GM19238 (cell line): ENCODE results near the gene SLC27A5.
A peak's percentile ranks its signal among the peaks of the same experiment; 100 is the strongest.
"Not testable (repeated sequence)": the region's sequence is repeated elsewhere in the genome, so short reads cannot be mapped to it uniquely, and the experiment has no call there.

ENCODE experiments used
- DNase-seq: peaks from one replicate; pipeline ENCODE4 v3.0.0; 2011; ENCODE audit warnings: low spot score; ENCODE audit not compliant: insufficient read length

SLC27A5 gene

DNA sequence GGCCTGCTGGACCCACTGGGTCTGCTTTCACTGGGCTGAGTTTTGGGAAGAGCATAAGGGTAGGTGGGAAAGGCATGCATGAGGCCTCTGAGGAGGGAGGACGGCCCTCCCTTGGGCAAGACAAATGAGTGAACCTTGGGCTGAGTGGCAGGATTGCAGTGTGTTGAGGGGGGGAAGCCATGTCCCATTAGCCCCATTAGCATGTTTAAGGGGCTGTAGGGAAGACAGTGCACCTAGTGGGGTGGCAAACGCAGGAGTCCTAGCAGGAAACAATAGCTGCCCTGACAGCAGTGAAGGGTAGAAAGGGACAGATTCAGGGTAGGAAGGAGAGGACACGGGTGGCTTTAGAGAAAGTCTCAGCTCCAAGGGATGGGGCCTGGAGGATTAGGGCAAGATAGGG, 10.9 kb upstream of the SLC27A5 start:
- DNase-seq: no peak

GRCh38 chr19:58521651-58522050, 9.9 kb upstream of the SLC27A5 start:
- no peak for DNase-seq

- DNase-seq: no peak
These were observed 8.4 kb upstream of the SLC27A5 start for GRCh38 chr19:58520257-58520599.

DNA sequence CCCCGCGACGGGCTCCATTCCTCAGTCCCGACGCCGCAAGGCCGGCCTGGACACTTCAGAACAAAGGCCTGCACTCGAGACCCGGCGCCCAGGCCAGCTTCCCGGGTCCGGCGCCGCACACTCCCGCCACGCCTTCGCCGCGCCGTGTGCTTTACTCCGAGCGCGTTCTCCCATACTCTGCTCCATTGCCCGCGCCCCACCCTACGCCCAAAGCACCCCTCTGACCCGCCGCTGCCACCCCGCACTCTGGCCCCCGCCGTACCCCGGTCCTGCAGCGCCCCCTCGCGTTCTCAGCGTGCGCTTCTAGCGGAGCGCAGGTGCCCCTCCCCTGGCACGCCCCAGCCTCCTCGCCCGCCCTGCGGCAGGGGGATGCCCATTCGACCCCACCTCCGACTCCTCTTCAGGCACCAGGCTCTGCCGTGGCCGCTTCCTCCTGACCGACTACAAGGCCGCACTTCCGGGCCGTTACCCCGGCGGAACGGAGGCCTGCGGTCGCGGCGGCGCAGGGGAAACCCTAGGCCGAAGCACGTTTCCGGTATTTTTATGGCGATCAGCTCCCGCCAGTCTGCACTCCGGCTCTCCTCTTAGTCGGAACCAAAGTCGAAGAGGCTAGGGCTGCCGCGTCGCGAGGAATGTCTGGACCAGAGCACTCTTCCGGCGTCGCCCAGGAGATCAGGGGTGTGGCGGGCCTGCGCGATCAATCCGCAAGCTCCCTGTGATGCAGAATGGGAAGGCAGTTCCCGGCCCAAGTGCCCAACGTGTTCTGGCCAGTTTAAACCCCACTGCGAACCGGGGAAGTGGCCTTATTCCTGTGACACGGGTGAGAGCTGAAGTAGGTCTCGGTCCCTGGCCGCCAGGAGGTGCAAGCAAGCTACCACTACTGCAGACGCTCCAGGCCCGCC, 7.8 kb upstream of the SLC27A5 start, which contains the start of gene ZBTB45:
ZBTB45 (minus strand) TSS at position 456 of the 902 bp plus-strand sequence. CDS start 2,137 bp downstream, outside the sequence.
- peak; percentile 79 for DNase-seq

DNA sequence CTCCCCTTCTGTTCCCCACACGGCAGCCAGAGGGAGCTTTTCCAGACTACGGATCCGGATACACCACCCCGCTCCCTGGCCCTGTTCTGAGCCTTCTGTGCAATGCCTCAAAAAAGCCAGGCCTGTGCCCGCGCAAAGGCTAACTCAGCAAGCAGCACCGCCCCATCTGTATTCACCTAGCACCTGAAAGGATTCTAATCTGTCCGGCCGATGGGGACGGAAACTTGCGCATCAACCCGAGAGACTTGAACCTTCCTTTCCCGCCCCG, 7.2 kb upstream of the SLC27A5 start:
- peak; percentile 52 for DNase-seq

DNA sequence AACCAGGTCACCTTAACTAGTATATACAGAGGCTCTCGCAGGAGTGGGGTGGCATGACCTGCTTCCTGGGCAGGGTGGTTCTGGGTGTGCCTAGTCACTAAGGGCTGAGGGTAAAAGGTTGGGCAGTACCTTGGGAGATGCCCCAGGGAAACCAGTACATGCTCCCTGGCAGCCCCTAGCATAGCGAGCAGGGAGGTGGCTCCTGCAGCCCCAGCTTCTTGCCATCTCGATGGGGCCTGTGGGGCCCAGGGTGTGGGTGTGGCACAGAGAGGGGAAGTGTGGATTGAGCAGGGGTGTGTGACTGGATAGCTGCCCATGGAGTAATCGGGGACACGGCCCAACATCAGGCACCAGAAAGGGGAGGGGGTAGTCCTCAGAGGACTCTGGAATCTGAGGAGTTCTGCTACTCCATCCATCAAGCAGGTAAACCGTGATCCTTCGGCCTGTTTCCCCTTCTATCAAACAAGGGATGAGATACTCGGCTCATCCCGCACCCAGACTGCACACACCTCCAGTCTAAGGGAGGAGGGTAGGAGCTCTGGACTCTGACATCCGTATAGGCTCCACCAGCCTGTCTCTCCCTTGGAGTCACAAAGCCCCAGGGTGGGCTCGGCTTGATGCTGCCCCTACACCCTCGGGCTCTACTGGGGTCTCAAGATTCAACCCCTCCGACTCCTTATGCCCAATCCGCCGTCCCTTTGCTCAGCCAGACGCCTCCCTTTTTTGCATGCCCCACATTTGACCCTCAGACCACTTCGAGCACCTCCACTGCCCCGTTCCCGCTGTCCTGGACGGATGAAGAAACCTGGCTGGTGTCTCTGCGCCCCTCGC, 6.7 kb upstream of the SLC27A5 start:
- no peak for DNase-seq

- DNase-seq: no peak
These were observed 5.4 kb upstream of the SLC27A5 start for GRCh38 chr19:58516964-58517833.

GRCh38 chr19:58516246-58516836, 4.5 kb upstream of the SLC27A5 start:
- no peak for DNase-seq

DNA sequence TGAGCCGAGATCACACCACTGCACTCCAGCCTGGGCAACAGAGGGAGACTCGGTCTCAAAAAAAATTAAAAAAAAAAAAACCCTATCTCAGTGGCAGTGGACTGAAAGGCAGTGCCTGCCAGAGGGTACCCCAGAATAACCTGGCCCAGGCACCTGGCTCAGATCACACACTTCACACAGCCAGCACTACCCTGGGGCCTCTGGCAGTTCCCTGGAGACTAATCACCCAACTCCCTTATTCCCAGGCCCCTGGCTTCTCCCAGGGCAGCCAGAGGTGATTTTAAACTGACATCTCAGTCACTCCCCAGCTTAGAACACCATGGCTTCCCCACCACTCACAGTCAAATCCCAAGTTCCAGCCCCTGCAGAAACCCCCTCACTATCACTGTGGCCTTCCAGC, 3.5 kb upstream of the SLC27A5 start:
- DNase-seq: no peak

DNA sequence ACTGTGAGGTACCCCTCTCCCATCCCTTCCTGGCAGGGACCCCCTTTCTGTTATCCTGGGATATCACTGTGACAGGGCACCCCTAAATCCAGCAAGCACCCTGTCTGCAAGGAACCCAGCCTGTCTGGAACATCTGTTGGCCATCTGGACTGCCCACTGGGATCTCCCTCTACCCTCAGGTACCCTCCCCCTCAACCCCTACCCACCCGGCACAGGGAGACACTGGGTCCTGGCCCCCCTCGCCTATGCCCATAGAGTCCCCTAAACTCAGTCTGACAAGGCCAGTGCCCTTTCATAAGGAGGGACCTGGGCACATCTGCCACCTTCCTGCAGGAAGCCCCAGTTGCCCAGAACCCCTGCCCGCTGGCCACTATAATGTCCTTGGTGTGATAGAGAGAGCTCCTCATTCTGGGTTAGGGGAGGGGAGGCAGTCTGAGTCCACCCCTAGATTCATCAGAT, 2.8 kb upstream of the SLC27A5 start:
- no peak for DNase-seq

- peak; percentile 95 for DNase-seq
These were observed 2.1 kb upstream of the SLC27A5 start for GRCh38 chr19:58513694-58514563.

DNA sequence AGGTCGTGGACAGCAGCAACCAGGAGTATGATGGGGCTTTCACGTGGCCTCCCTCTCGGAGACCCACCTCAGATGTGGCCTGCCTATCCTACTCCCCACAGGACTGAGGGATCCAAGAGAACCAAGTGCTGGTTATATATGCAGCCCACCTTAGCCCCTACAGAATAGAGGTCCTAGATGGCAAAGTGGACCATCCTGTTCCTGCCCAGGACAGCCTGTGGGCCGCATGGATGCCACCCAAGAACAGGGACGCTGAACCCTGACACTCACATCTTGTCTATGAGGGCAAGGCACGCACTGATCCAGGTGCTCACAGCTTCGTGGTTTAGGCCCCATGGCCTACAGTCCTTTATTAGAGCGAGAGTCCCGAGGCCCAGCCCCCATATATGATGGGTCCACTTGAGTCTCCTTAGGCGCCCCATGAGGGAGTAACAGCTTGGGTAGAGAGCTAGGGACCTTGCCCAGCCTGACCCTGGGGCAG, 1.5 kb upstream of the SLC27A5 start:
- DNase-seq: no peak

DNA sequence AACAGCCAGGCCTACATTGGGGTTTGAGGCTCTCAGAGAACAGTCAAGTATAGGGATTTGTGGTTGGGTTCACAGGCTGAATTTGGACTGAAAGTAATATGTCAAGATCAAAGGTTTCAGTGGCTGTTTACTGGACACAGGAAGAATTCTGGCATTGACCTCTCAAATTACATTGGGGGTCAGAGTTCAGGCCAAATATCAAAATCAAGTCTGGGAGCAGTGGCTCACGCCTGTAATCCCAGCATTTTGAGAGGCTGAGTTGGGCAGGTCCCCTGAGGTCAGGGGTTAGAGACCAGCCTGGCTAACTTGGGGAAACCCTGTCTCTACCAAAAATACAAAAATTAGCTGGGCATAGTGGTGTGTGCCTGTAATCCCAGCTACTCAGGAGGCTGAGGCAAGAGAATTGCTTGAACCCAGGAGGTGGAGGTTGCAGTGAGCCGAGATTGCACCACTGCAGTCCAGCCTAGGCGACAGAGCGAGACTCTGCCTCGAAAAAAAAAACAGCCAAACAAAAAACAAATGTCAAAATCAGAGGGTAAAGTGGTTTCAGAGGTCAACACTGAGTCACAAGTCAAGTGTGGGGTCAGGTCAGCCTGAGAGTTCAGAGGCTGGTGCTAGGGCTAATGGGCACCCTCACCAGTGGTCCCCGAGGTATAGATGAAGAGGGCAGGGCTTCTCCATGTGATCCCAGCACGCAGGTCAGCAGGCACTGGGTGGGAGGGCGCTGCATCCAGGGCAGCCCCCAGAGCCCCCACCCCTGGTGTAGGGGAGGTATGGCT, 1.5 kb downstream of the SLC27A5 start:
- DNase-seq: no peak

GRCh38 chr19:58509731-58510083, 2.1 kb downstream of the SLC27A5 start:
- DNase-seq: no peak

- not testable (repeated sequence) for DNase-seq
These were observed 4.1 kb downstream of the SLC27A5 start for GRCh38 chr19:58507602-58508223.

DNA sequence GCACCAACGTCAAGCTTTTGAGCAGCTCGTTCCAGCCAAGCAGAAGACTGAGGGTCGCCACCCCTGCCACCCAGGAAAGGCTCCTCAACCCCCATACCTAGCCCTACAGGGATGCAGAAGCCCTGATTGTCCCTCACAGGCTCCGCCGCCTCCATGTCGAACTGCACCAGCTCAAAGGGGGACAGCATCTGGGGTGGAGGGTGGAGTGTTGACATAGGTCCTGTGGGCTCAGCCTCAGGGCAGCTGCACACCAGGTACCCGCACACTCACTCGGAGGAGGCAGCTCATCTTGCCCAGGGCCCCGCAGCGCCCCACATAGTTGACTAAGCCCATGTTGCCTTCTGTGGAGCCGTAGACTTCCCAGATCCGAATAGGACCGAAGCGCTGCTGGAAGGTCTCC, 11.6 kb downstream of the SLC27A5 start:
- no peak for DNase-seq

- peak; percentile 97 for DNase-seq
These were observed 12.5 kb downstream of the SLC27A5 start for GRCh38 chr19:58499021-58499927.
